Right lung (tissue), 5 donors: ENCODE results near the gene MGAT4B. TPM values are rescaled to one million over a fixed set of nuclear protein-coding genes. Genes with fewer than 3 reads are reported as not detected.
A peak's percentile ranks its signal among the peaks of the same experiment; 100 is the strongest.

Experiments
- DNase-seq, 2 donors: peaks; one replicate each; pipeline ENCODE4 v3.0.0-alpha.2; 2013
- polyA plus RNA-seq, 5 donors: library from polyadenylated mRNA; unstranded; fragments of 120-200 nt; gene quantifications; one replicate each; pipeline versions ENCODE4 v1.2.1 to v1.2.3, GENCODE V29; 2013; ENCODE audit warnings: inconsistent platforms in 1 of 5, low replicate concordance in 1 of 5; ENCODE audit not compliant: insufficient read length in 5 of 5, insufficient read depth in 1 of 5

Gene MGAT4B
- polyA plus RNA-seq, 5 donors = 84.5 to 115 (median 96.8) TPM

DNA sequence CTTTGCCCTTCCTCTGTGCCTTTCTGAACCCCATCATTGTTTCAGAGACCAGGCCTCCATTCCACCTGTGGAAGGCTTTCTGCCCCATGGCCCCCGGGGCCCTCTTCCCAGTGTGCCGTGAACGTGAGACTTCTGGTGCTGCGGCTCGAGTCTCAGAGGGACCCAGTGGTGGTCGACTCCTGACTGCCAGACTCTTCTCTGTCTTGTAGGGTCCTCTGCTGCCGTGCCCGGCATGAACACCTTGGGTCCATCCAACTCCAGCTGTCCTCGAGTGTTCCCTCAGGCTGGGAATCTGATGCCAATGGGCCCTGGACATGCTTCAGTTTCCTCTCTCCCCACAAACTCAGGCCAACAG, 33.0 kb downstream of the MGAT4B start:
- no peak for DNase-seq

DNA sequence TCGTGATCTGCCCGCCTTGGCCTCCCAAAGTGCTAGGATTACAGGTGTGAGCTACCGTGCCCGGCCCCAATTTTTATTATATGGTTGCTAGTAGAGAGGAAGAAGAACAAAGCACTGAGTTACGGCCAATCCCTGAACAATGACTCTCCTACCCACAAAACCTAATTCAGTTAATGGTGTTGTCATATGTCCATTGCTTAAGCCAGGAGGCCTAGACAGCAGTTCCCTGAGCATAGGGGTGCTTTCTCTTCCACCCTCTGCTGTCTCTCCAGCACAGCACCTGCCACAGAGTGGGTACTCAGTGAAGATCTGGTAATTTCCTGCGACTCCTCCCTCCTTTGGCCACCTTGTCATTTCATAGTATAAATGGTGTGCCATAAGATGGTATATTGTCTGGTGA, 34.3 kb downstream of the MGAT4B start:
- DNase-seq = no peak

DNA sequence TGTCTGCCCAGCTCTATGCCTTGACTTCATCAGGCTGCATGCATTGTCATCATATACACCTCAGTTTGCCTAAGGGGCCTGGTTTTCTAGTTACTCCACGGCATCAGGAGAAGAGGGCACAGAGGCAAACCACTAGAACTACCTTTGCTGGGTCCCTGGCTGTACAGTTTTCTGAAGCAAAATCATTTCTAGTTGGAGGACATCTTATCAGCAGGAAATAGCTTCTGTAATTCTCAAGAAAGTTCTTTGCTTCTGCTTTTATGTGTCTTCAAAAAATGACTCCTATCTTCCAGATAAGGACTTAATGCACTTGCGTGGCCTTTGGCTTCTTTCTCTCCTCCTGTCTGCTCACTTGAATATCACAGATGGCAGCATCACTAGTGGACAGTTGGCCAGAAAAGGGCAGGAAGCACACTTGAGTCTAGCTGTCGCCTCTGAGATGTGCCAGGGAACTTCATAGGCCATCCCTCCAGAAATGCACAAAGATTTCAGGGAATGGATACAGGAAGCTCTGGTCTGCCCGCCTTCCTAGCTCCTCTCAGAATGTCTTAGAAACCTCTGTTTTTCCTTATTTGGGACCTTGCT, 35.3 kb downstream of the MGAT4B start:
- no peak for DNase-seq

DNA sequence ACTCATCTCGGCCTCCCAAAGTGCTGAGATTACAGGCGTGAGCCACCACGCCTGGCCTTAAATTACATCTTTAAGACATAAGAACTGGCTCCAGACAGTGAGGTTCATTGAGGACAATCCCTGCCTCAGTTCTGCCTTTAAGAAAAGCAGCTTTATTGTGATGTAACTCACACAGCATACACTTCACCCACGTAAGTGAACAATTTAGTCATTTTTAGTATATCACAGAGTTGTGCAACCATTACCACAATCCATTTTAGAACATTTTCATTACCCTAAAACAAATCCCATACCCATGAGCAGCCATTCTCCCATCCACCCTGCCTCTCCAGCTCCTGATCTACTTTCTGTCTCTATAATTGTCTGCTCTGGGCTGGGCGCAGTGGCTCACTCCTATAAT, 36.9 kb downstream of the MGAT4B start:
- no peak for DNase-seq

DNA sequence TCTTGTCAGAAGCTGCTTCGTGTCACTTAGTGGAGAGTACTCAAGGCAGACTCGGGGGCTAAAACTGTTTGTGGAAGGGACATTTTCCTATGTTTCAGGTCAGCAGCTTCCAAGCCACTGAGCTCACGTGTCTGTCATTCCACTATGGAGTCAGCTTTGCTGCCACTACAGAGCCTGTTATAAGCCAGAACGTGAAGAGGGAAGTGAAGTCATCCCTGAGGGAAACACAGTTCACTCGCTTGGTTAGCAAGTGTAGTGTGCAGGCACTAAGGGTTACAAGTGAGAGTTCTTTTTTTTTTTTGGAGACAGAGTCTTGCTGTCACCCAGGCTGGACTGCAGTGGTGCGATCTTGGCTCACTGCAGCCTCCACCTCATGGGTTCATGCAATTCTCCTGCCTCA, 37.4 kb downstream of the MGAT4B start:
- no peak for DNase-seq

DNA sequence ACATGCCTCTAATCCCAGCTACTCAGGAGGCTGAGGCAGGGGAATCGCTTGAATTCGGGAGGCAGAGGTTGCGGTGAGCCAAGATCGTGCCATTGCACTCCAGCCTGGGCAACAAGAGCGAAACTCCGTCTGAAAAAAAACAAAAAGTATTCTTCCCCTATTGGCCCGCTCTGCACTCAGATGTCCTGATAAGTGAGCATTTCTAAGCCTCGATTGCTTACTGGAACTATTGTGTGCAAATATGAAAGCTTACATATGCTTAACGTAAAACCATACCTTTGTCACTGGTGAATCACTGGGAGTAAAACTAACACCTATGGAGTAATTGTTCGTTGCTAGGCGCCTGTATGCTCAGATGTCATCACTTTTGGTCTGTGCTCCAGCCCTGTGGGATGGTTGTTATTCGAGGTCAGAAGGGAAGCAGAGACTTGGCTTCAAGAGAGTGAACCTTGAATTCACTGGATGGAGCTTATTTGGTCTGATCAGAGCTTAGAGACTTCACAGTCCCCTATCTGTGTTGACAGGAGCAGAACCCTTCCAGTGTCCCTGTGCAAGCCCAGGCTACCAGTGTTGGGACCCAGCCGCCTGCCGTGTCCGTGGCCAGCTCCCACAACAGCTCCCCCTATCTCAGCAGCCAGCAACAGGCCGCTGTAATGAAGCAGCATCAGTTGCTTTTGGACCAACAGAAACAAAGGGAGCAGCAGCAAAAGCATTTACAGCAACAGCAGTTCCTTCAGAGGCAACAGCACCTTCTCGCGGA, 38.2 kb downstream of the MGAT4B start:
- DNase-seq = no peak

DNA sequence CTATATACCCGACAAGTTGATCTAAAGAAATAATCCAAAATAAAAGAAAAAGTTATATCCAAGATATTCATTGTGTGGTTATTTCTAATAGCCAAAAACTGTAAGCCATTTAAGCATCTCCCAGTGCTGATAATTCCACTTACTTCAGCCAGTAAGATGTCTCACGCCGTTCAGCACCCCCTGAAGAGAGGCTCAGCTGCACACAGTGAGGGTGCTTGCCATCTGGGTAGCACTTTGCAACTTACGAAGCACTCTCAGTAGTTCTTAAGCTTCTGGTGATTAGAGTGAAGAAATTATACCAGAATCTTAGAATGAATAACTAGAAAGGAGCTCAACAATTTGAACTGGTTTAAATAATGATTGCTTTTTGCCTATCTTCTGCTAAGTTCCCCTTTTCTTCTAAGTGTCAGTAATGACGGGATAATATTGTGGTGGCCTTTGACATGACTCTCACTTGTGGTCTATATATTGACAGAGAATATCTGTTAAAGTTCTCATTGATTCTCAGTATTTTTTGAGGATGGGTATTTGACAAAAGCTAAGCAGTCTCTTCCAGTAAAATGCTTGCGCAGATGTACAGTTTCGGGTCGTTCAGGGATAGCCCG, 39.1 kb downstream of the MGAT4B start:
- no peak for DNase-seq

DNA sequence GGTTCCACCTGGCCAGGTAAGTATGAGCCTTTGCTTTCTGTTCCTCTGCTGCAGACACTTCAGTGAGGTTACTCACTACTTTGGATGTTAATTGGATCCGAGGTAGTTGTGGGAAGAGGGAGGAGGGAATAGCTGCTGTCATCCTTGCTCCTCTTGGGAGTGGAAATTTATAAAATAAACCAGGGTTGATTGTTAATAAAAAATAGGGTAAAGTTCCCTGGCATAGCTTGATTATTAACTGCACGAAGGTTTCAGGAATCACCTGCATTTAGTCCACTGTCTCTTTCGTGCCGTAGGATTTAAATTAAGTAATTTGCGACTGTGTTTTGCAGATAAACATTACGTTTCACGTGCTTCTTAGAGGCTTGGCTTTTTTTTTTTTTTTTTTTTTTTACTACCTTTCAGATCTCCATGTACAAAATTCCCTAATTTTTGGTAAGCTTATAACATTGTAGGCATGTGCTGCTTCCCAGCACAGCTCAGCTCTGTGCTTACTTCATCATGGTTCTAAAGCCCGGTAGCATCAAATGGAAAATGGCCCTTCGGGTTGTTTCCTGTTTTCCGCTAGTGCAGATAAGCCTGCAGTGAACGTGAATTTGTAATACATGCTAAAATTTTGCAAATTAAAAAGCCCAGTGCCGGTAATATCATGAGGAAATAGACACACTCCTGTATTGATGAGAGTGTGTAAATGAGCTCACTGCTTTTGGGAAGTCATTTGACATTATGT, 39.8 kb downstream of the MGAT4B start:
- DNase-seq = no peak

DNA sequence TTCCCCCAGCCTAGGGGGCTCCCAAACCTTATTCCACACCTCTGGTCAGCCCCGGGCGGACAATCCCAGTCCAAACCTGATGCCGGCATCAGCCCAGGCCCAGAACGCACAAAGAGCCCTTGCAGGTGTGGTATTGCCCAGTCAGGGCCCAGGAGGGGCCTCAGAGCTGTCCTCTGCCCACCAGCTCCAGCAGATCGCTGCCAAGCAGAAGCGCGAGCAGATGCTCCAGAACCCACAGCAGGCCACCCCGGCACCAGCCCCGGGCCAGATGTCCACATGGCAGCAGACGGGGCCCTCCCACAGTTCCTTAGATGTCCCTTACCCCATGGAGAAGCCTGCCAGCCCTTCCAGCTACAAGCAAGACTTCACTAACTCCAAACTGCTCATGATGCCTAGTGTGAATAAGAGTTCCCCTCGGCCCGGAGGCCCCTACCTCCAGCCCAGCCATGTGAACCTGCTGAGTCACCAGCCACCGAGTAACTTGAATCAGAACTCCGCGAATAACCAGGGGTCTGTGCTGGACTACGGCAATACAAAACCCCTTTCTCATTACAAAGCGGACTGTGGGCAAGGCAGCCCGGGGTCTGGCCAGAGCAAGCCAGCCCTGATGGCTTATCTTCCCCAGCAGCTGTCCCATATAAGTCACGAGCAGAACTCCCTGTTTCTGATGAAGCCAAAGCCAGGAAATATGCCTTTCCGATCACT, 40.5 kb downstream of the MGAT4B start:
- no peak for DNase-seq

DNA sequence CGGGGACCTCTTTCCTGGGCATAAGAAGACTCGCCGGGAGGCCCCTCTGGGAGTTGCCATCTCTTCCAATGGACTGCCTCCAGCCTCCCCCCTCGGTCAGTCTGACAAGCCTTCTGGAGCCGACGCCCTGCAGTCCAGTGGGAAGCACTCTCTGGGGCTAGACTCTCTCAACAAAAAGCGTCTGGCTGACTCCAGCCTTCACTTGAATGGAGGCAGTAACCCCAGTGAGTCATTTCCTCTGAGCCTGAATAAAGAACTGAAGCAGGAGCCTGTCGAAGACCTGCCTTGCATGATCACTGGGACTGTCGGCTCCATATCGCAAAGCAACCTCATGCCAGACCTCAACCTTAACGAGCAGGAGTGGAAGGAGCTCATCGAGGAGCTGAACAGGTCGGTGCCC, 41.3 kb downstream of the MGAT4B start:
- no peak for DNase-seq

DNA sequence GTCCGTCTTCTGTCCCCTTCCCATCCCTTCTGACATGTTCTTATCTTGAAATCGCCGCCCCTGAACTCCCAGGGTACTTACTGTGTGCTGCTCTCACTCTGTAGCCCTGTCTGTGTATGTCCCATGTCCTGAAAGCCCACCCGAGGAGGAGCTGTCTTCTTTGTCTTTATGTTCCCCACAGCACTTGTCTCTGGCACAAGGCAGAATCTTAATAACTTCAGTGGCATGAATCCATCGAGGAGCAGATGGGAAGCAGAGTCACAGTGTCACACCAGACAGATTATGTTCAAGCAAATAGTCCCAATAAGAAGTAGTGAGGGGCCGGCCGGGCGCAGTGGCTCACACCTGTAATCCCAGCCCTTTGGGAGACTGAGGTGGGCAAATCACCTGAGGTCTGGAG, 42.6 kb downstream of the MGAT4B start:
- DNase-seq = no peak

DNA sequence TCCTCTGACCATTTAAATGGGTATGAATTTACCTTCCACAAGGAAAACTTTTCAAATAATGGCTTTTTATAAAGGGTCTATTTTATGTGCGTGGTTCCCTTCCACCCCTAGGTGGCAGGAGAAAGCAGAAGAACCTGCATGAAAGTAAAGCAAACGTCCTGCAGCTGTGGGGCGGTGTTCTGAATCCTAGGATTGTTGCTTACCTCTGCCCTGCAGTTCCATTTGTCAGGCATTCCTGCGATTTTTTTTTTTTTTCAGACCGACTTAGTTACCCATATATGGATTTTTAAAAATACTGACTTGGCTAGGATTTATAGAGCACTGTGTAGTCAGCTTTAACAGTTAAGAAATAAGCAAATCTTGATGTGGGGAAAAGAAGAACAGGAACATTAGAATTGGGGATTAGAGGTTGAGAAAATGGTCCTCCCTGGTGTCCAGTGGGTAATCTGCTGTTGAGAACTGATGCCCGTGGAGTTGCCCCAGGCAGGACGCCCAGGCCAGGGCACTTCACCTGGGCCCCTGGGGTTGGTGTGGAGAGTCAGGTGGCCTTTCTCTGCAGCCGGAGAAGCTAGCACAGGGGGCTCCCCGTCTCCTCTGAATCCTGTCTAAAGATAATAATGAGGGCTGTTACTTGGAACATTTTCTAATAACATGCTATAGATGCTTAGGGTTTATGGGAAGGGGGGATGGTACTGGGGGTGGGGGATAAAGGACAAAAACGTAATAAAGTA, 43.3 kb downstream of the MGAT4B start:
- DNase-seq = peak; percentile 36 to 57

DNA sequence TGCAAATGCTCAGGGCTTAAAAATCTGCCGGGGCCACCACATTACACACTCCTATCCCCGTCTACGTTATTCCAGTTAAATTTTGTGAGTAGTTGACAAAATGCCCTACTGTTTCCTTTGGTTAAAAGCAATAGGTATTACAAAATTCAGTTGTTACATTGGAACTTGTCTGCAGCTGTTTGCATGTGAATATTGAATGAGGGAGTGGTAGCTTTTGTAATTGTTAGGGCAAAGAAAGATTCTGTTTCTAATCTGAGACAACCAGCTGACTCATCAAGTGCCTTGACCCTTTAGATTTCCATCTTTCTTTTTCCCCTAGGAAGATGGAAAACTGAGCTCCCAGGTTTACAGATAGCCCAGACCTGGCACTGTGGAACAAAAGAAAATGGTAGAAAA, 43.9 kb downstream of the MGAT4B start:
- DNase-seq = no peak

DNA sequence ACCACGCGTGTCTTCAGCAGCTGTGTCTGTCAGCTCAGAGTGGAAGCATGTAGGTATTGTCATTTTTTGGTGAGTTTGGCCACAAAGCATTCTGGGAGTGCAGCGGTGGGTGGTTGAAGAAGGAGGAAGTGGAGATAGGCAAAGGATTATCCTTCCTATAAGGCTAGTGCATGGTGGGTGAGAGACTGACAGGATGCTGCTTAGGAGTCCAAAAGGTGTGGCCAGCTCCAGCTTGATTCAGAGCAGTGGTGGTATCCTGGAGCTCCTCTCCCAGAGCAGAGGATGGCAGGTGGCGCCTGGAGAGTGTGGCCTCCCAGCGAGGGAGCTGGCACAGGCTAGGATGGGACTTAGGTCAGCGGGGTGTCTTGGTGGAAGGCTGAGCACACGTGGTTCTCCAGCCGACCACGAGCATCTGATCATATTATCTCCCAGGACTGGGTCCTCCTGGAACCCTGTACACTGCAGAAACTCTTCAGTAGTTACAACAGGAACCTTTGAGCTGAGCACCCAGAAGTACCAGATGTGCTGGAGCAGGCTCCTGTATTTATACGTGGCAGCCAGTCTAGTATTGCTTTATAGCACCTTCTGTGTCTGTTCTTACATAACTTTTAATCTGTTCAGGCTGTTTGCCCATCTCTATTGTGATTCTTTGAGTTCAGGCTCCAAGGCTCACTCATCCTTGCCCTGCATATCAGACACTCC, 44.4 kb downstream of the MGAT4B start:
- no peak for DNase-seq

DNA sequence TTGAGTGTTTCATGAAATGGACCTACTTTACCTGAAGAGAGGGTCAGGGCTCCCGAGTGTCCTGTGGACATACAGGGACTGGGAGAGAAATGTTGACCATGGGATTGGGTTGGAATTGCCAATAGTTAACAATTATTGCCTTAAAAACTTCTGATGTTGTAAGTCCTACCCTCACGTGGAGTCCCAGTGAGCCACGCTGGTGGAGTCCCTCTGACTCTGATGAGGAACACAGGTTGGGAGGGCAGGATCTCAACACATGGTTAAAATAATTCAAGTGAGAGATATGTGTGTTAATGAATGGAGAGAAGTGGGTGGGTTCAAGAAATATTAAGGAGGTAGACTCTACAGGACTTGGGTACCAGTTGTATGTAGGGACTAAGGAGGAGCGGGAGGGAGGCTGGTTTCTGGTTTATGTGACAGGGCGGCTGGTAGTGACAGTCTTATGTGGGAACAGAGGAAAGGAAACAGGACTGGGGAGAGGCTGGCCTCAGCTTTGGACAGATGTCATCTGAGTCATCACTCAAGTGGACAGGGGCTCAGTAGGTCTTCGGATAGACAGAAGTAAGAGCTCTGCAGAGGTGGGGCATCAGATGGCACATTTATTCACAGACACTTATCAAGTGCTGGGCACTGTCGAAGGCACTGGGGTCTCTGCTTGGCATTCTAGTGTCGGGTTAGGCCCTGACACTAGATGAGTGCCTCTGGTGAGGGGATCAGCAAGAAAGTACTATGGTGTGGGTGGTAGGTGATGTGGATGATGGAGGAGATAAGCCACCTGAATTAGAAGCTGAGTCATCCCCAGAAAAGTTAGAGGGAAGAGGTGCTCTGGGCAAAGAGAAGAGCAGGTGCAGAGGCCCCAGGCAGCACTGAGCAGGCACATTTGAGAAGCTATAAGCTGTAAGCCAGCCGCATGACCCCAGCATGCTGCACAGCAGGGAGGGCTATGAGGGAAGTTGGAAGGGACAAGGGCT, 46.8 kb downstream of the MGAT4B start:
- no peak for DNase-seq

DNA sequence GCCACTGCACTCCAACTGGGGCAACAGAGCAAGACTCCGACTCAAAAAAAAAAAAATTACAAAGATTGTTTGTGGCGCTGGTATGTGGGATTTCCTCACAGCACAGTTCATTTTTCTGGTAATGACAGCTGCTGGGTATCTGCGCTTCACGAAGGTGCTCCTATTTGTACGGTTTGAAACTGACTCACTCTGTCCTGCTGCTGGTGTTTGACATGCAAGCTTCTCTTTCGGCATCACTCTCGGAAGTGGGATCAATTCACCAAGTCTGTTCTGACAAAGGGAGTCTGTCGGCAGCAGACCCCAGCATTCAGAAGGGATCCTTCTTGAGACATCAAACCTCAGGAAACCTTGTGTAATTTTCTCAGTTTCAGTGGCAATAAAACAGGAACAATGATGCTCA, 47.7 kb downstream of the MGAT4B start:
- DNase-seq = no peak

DNA sequence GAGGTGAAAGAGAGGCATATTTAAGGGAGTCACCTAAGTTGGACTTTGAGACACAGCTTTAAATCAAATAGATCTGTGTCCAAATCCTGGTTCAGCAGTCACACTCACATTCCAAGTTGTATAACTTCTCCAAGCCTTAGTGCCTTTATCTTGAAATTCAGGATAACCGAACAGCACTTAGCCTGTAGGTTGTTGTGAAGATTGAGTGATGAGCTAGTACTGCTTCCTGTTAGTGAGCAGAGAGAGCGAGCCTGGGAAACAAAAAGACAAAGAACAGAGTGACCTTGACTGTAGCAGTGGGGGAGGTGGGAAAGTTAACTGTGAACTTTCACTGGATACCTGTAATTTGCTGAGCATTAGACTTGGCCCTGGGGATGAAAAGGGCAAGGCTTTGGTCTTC, 51.6 kb downstream of the MGAT4B start:
- DNase-seq = no peak

DNA sequence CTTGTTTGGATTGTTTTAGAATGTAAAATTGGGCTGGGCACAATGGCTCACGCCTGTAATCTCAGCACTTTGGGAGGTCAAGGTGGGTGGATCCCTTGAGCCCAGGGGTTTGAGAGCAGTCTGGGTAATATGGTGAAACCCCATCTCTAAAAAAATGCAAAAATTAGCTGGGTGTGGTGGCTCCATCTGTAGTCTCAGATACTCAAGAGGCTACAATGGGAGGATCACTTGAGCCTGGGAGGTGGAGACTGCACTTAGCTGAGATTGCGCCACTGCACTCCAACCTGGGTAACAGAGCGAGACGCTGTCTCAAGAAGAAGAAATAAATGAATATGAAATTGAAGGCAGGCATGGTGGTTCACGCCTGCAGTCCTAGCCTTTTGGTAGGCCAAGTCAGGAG, 52.7 kb downstream of the MGAT4B start:
- DNase-seq = no peak

DNA sequence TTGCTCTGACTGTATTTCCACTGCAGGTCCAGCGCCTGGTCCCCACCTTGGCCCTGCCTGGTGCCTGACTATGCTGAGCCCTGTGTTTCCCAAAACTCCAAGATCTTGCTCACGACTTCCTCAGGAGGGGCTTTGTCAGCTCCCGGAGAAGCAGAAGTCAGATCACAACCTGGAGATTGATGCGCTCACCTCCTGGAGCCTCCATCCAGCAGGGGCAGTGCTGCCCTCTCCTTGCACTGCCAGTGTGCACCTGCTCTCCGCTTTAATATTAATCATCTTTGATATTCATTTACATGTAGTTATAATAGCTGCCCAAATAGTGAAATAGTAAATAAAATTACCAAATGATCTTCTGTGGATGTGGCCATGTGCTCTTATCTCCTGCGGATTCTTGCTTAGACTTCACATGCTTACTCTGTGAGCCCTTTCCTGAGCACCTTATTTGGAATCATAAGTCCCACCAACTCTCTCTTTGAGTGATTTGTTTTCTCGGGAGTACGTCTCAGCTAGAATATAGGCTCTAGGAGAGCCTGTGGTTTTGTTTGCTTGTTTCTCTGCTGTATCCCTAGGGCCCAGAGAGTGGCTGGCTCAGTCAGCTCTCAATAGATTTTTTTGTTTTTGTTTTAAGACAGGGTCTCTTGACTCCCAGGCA, 56.7 kb downstream of the MGAT4B start:
- no peak for DNase-seq
